Activated B cell treated with CpG ODN at 0.5 μM for 24 hours (primary cell): ENCODE data around the gene KANSL3. TPM values are rescaled to one million over a fixed set of nuclear protein-coding genes. Genes with fewer than 3 reads are reported as not detected.

Experiments used
- ATAC-seq: fragments of 200-7000 bp; cut with Tn5 transposase; one replicate; pipeline ENCODE4 v1.10.0; 2021; ENCODE audit warnings: low read depth, mild to moderate bottlenecking, moderate library complexity
- CTCF ChIA-PET: fragments of 350-600 bp; sonication (Branson Sonifier 250); formaldehyde crosslinking; loops from one replicate; lab custom pipeline; 2021; ENCODE audit warnings: antibody characterized with exemption; lab: Charles Lee
- POLR2A ChIA-PET: fragments of 350-600 bp; sonication (Branson Sonifier 250); formaldehyde crosslinking; loops from one replicate; lab custom pipeline; 2021; ENCODE audit warnings: antibody characterized with exemption; lab: Charles Lee
- DNase-seq: peaks from one replicate; pipeline ENCODE4 v3.0.0; 2022
- H3K27ac Mint-ChIP-seq: one replicate; pipeline ENCODE4 v1.8.0; 2020; ENCODE audit warnings: mixed read lengths
- H3K27me3 Mint-ChIP-seq: one replicate; pipeline ENCODE4 v1.8.0; 2021; ENCODE audit warnings: mixed read lengths
- H3K36me3 Mint-ChIP-seq: one replicate; pipeline ENCODE4 v1.8.0; 2021; ENCODE audit warnings: low read depth, mixed read lengths
- H3K4me1 Mint-ChIP-seq: one replicate; pipeline ENCODE4 v1.8.0; 2021; ENCODE audit warnings: mixed read lengths
- H3K4me3 Mint-ChIP-seq: one replicate; pipeline ENCODE4 v1.8.0; 2020; ENCODE audit warnings: mild to moderate bottlenecking, mixed read lengths
- H3K9me3 Mint-ChIP-seq: one replicate; pipeline ENCODE4 v1.8.0; 2020; ENCODE audit warnings: mixed read lengths
- intact Hi-C: fragments of 100-400 bp; cut with micrococcal nuclease; formaldehyde crosslinking; loops from one replicate; pipeline ENCODE4 v1.15.1; 2024
- total RNA-seq: library from RNA; stranded (reverse); gene quantifications from 2 replicates; pipeline ENCODE4 v1.2.3, GENCODE V29; 2022
- TF ChIP-seq, protein P1 (sequence below): fragments of 200-600 bp; IDR thresholded peaks from one replicate; pipeline ENCODE4 v1.8.0; 2022; ENCODE audit warnings: antibody characterized with exemption, mild to moderate bottlenecking

Gene KANSL3
- total RNA-seq, 1 donor from 2014 or later = 31.4 TPM

DNA sequence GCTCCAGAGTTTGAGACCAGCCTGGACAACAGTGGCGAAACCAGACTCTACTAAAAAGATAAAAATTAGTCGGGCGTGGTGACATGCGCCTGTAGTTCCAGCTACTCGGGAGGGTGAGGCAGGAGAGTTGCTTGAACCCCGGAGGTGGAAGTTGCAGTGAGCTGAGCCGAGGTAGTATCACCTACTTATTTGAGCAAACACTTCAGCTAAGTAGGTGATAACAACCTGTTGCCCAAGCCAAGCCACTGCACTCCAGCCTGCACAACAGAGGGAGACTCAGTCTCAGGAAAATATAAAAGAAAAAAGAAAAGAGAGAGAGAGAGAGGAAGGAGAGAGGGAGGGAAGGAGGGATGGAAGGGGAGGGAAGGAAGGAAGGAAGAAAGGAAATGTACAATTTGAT, 25.7 kb upstream of the KANSL3 start:
- ChIA-PET CTCF (no interaction called here), POLR2A (no interaction called here)
- Mint-ChIP-seq H3K36me3 (no peaks in the 10 kb centered on the region), H3K4me3 (no peak overlapping the region), H3K9me3 (peaks cover 4% of the 10 kb centered on the region), H3K4me1 (no peaks in the 10 kb centered on the region), H3K27me3 (peaks cover 2% of the 10 kb centered on the region), H3K27ac (no peak overlapping the region)
- intact Hi-C loops = no loop called here
- TF ChIP-seq, protein P1, sequence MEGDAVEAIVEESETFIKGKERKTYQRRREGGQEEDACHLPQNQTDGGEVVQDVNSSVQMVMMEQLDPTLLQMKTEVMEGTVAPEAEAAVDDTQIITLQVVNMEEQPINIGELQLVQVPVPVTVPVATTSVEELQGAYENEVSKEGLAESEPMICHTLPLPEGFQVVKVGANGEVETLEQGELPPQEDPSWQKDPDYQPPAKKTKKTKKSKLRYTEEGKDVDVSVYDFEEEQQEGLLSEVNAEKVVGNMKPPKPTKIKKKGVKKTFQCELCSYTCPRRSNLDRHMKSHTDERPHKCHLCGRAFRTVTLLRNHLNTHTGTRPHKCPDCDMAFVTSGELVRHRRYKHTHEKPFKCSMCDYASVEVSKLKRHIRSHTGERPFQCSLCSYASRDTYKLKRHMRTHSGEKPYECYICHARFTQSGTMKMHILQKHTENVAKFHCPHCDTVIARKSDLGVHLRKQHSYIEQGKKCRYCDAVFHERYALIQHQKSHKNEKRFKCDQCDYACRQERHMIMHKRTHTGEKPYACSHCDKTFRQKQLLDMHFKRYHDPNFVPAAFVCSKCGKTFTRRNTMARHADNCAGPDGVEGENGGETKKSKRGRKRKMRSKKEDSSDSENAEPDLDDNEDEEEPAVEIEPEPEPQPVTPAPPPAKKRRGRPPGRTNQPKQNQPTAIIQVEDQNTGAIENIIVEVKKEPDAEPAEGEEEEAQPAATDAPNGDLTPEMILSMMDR = no peak
- DNase-seq = no peak
- no peak for ATAC-seq

DNA sequence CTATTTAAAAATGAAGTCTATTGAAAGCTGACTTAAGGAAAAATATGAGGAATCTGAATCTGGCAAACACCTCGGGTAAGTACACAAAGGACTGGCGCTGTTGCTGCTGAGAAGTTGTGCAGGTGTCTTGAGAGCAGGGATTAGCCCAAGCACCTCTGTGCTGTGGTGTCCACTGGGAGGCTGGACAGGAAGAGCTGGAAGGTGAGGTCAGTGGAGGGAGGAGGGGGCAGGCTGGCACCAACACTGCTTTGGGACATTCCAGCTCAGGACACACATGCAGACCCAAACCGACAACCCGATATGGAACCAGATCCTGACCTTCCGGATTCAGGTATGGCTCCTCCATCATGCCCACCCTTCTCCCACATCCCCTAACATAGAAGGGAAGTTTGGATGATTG, 25.1 kb upstream of the KANSL3 start:
- H3K36me3 Mint-ChIP-seq = no peaks in the 10 kb centered on the region
- peaks cover 4% of the 10 kb centered on the region for H3K9me3 Mint-ChIP-seq
- ChIA-PET CTCF (no interaction called here), POLR2A (no interaction called here)
- no peak overlapping the region for H3K27ac Mint-ChIP-seq
- no peak overlapping the region for H3K4me3 Mint-ChIP-seq
- intact Hi-C loops = no loop called here
- ATAC-seq (no peak), DNase-seq (no peak)
- H3K27me3 Mint-ChIP-seq = peaks cover 2% of the 10 kb centered on the region
- H3K4me1 Mint-ChIP-seq = no peaks in the 10 kb centered on the region
- TF ChIP-seq, protein P1 = no peak

DNA sequence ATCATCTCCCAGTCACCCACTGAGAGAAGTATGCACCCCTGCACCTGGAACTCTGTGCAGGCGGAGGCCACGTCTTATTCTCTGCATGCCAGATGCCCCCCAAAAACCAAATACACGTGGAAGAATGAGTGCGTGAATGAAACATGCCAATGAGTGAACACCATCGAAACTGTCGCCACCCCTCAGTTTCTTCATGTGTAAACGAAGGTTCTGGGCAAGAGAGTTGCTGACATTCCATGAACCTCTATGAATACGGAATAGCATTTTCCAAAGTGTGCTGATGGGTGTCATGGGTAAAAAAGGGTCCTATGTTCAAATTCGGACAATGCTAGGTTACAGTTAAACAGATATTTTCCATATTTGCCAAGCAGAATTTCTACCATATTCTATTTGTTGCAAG, 24.2 kb upstream of the KANSL3 start:
- intact Hi-C loops = no loop called here
- no peak for DNase-seq
- POLR2A ChIA-PET = no interaction called here
- CTCF ChIA-PET = no interaction called here
- Mint-ChIP-seq H3K27me3 (peaks cover 2% of the 10 kb centered on the region), H3K9me3 (peaks cover 4% of the 10 kb centered on the region), H3K36me3 (no peaks in the 10 kb centered on the region), H3K4me1 (peaks cover 1% of the 10 kb centered on the region), H3K27ac (no peak overlapping the region), H3K4me3 (no peak overlapping the region)
- ATAC-seq = no peak
- TF ChIP-seq, protein P1 = no peak

DNA sequence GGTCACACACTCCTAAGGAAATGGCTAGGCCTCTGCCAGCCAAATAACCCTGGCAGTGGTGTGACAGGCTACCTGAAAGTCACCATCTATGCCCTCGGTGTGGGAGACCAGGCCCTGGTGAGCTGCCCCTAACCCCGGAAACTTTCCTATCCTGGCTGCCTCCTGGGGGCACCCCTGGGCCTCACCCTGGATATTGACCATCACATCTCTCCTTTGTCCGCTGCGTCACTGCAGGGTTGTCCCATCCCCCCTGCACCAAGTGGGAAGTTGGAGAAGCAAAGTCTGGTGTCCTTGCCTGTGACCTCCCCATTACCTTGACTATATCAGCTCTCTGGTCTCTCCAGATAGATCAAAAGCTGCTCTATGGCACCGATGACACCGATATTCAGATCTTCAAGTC, 23.2 kb upstream of the KANSL3 start:
- no peak for ATAC-seq

DNA sequence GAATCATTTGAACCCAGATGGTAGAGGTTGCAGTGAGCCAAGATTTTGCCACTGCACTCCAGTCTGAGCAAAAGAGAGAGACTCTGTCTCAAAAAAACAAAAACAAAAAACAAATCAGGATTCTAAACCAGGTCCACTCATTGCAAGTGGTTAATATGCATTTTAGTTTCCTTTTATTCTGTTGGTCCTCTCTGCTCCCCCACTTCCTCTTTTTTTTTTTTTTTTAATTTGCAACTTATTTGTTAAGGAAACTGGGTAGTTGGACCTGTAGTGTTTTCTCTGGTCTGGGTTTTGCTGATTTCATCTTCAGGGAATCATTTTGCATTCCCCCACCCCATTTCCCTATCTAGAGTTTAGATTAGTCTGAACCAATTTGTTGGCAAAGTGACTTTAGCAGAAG, 18.4 kb upstream of the KANSL3 start:
- Mint-ChIP-seq H3K9me3 (no peaks in the 10 kb centered on the region), H3K36me3 (no peaks in the 10 kb centered on the region), H3K27ac (no peak overlapping the region), H3K27me3 (no peaks in the 10 kb centered on the region), H3K4me3 (no peak overlapping the region), H3K4me1 (peaks cover 8% of the 10 kb centered on the region)
- ATAC-seq (no peak), DNase-seq (no peak)
- ChIA-PET CTCF (no interaction called here), POLR2A (no interaction called here)
- TF ChIP-seq, protein P1 = no peak
- intact Hi-C loops = no loop called here

More for the DNA sequence above, 23.2 kb upstream of the KANSL3 start:
- H3K4me3 Mint-ChIP-seq = no peak overlapping the region
- ChIA-PET POLR2A (no interaction called here), CTCF (no interaction called here)
- intact Hi-C loops = no loop called here
- TF ChIP-seq, protein P1 = no peak
- no peak overlapping the region for H3K27ac Mint-ChIP-seq
- peaks cover 6% of the 10 kb centered on the region for H3K4me1 Mint-ChIP-seq
- peaks cover 2% of the 10 kb centered on the region for H3K27me3 Mint-ChIP-seq
- DNase-seq = no peak
- no peaks in the 10 kb centered on the region for H3K36me3 Mint-ChIP-seq
- peaks cover 4% of the 10 kb centered on the region for H3K9me3 Mint-ChIP-seq
